A549 (cell line): ENCODE results near the gene TBX20.

Experiments used
- BHLHE40 ChIP-seq: IDR thresholded peaks from 2 replicates; pipeline ENCODE4 v1.6.1; 2012; ENCODE audit warnings: low read depth, low read length, inconsistent platforms
- EP300 ChIP-seq, 2 experiments: fragments of >200 bp; sonication (Bioruptor Twin); formaldehyde crosslinking; IDR thresholded peaks; 2 replicates in 1 of 2; 3 replicates in 1 of 2; pipeline ENCODE4 v1.6.1; 2016 to 2017
- ESRRA ChIP-seq: fragments of 150-350 bp; IDR thresholded peaks from 2 replicates; pipeline ENCODE4 v1.6.1; 2014; ENCODE audit warnings: mild to moderate bottlenecking, low read length, borderline replicate concordance
- NR3C1 ChIP-seq: fragments of >200 bp; sonication (Bioruptor Twin); formaldehyde crosslinking; IDR thresholded peaks from 3 replicates; pipeline ENCODE4 v1.6.1; 2017
- POLR2A ChIP-seq: IDR thresholded peaks from 2 replicates; pipeline ENCODE4 v1.6.1; 2012; ENCODE audit warnings: mild to moderate bottlenecking, low read length
- RFX5 ChIP-seq: fragments of 450-650 bp; IDR thresholded peaks from 2 replicates; pipeline ENCODE4 v1.7.1; 2014; ENCODE audit warnings: antibody characterized with exemption, mild to moderate bottlenecking, moderate library complexity
- ZFP36 ChIP-seq: fragments of 450-650 bp; IDR thresholded peaks from 2 replicates; pipeline ENCODE4 v1.6.1; 2014; ENCODE audit warnings: borderline replicate concordance; ENCODE audit not compliant: partially characterized antibody
- TF ChIP-seq, protein P1 (sequence below): fragments of >200 bp; sonication (Bioruptor Twin); formaldehyde crosslinking; IDR thresholded peaks from 3 replicates; pipeline ENCODE4 v1.5.1; 2016
- TF ChIP-seq, protein P2 (sequence below): fragments of 200-600 bp; sonication (generic); IDR thresholded peaks from 2 replicates; pipeline ENCODE4 v1.6.1; 2016; ENCODE audit warnings: antibody characterized with exemption, mild to moderate bottlenecking, moderate library complexity
- TF ChIP-seq, protein P3 (sequence below): IDR thresholded peaks from 2 replicates; pipeline ENCODE4 v1.6.1; 2012

DNA sequence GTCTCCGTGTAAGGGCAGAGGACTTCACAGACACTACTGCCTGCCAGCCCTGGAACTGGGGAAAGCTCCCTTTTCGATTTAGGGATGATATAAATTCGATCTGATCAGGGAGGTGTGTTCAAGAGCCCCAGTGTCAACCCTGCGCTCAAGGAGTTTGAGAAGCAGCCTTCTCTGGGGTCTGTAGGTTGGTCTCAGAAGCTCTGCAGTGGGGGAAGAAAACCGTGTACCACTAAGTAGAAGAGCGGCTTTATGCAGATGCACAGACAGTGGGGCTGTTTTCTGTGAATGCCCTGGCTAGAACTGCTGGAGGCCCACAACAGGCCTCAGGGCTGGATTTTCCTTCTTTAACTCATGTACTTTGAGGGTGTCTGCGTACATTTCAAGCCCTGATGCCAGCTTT, 6.3 kb upstream of the TBX20 start:
- no peak for TF ChIP-seq ZFP36
- TF ChIP-seq NR3C1, result no peak
- TF ChIP-seq, protein P1, sequence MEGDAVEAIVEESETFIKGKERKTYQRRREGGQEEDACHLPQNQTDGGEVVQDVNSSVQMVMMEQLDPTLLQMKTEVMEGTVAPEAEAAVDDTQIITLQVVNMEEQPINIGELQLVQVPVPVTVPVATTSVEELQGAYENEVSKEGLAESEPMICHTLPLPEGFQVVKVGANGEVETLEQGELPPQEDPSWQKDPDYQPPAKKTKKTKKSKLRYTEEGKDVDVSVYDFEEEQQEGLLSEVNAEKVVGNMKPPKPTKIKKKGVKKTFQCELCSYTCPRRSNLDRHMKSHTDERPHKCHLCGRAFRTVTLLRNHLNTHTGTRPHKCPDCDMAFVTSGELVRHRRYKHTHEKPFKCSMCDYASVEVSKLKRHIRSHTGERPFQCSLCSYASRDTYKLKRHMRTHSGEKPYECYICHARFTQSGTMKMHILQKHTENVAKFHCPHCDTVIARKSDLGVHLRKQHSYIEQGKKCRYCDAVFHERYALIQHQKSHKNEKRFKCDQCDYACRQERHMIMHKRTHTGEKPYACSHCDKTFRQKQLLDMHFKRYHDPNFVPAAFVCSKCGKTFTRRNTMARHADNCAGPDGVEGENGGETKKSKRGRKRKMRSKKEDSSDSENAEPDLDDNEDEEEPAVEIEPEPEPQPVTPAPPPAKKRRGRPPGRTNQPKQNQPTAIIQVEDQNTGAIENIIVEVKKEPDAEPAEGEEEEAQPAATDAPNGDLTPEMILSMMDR, result no peak
- TF ChIP-seq ESRRA, result no peak
- TF ChIP-seq, protein P2, sequence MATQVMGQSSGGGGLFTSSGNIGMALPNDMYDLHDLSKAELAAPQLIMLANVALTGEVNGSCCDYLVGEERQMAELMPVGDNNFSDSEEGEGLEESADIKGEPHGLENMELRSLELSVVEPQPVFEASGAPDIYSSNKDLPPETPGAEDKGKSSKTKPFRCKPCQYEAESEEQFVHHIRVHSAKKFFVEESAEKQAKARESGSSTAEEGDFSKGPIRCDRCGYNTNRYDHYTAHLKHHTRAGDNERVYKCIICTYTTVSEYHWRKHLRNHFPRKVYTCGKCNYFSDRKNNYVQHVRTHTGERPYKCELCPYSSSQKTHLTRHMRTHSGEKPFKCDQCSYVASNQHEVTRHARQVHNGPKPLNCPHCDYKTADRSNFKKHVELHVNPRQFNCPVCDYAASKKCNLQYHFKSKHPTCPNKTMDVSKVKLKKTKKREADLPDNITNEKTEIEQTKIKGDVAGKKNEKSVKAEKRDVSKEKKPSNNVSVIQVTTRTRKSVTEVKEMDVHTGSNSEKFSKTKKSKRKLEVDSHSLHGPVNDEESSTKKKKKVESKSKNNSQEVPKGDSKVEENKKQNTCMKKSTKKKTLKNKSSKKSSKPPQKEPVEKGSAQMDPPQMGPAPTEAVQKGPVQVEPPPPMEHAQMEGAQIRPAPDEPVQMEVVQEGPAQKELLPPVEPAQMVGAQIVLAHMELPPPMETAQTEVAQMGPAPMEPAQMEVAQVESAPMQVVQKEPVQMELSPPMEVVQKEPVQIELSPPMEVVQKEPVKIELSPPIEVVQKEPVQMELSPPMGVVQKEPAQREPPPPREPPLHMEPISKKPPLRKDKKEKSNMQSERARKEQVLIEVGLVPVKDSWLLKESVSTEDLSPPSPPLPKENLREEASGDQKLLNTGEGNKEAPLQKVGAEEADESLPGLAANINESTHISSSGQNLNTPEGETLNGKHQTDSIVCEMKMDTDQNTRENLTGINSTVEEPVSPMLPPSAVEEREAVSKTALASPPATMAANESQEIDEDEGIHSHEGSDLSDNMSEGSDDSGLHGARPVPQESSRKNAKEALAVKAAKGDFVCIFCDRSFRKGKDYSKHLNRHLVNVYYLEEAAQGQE, result no peak
- no peak for TF ChIP-seq BHLHE40
- TF ChIP-seq EP300 (IDR thresholded peaks at IDR 0.05), result no peak
- no peak for TF ChIP-seq POLR2A
- TF ChIP-seq RFX5, result no peak
- TF ChIP-seq, protein P3, sequence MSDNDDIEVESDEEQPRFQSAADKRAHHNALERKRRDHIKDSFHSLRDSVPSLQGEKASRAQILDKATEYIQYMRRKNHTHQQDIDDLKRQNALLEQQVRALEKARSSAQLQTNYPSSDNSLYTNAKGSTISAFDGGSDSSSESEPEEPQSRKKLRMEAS, result no peak
